GM18507 (cell line): ENCODE data around the gene NGEF.
"Not testable (repeated sequence)": the region's sequence is repeated elsewhere in the genome, so short reads cannot be mapped to it uniquely, and the experiment has no call there.

Source experiments
- DNase-seq: peaks from one replicate; pipeline ENCODE4 v3.0.0; 2011; ENCODE audit warnings: low read depth; ENCODE audit not compliant: insufficient read length; ENCODE audit errors: extremely low spot score
- FAIRE-seq: peaks from 2 replicates; lab custom pipeline; 2011; peaks lifted over from hg19 to GRCh38; lab: Jason Lieb, UNC

NGEF gene

GRCh38 chr2:233013027-233013461, at the start of gene NGEF:
TSS of gene NGEF (minus strand) at chr2:233013256. CDS start at chr2:232974890, 38,366 bp downstream.
- no peak for FAIRE-seq
- DNase-seq, result no peak

GRCh38 chr2:233062451-233062850, 49.4 kb upstream of the NGEF start:
- no peak for DNase-seq
- peak; percentile 5 for FAIRE-seq

- DNase-seq (peak; percentile 52), FAIRE-seq (no peak)
Observed at GRCh38 chr2:233061591-233062450, 48.8 kb upstream of the NGEF start.

GRCh38 chr2:233060980-233061590, 48.0 kb upstream of the NGEF start:
- FAIRE-seq (peak; percentile 83), DNase-seq (no peak)

- FAIRE-seq, result no peak
Observed at GRCh38 chr2:233060501-233060979, 47.5 kb upstream of the NGEF start.

GRCh38 chr2:233059797-233060500, 46.9 kb upstream of the NGEF start, which contains the start of gene INPP5D:
TSS of gene INPP5D (plus strand) at chr2:233060342. CDS start at chr2:233060479, 137 bp downstream.
- peak; percentile 96 for FAIRE-seq

More at GRCh38 chr2:233060501-233060979, 47.5 kb upstream of the NGEF start:
- DNase-seq, result no peak

GRCh38 chr2:233059547-233059796, 46.4 kb upstream of the NGEF start:
- no peak for DNase-seq
- no peak for FAIRE-seq

More at GRCh38 chr2:233059797-233060500, 46.9 kb upstream of the NGEF start, which contains the start of gene INPP5D:
- peak; percentile 69 for DNase-seq

GRCh38 chr2:233058717-233059546, 45.9 kb upstream of the NGEF start:
- DNase-seq, result no peak
- no peak for FAIRE-seq

- FAIRE-seq, result no peak
Observed at GRCh38 chr2:233056961-233057605, 44.0 kb upstream of the NGEF start.

GRCh38 chr2:233055362-233055761, 42.3 kb upstream of the NGEF start:
- no peak for DNase-seq
- no peak for FAIRE-seq

More at GRCh38 chr2:233056961-233057605, 44.0 kb upstream of the NGEF start:
- no peak for DNase-seq

GRCh38 chr2:233053928-233054784, 41.1 kb upstream of the NGEF start:
- DNase-seq (peak; percentile 76), FAIRE-seq (peak; percentile 89)

GRCh38 chr2:233052517-233052916, 39.5 kb upstream of the NGEF start:
- not testable (repeated sequence) for FAIRE-seq, DNase-seq

GRCh38 chr2:233051241-233052149, 38.4 kb upstream of the NGEF start:
- FAIRE-seq (no peak), DNase-seq (no peak)

- no peak for DNase-seq
- no peak for FAIRE-seq
Observed at GRCh38 chr2:233049194-233049761, 36.2 kb upstream of the NGEF start.

- no peak for FAIRE-seq
- DNase-seq, result no peak
Observed at GRCh38 chr2:233048569-233049193, 35.6 kb upstream of the NGEF start.

GRCh38 chr2:233047667-233048066, 34.6 kb upstream of the NGEF start:
- FAIRE-seq (no peak), DNase-seq (no peak)
